ENCODE measurements around the gene SYNJ2. TPM values are rescaled to one million over a fixed set of nuclear protein-coding genes. Genes with fewer than 3 reads are reported as not detected.

SYNJ2 gene
- total and polyA plus RNA-seq, 2 experiments from 2014 or later, result 20.5 to 28.6 TPM

GRCh38 chr6:158113802-158114201 lies 132.1 kb downstream of the SYNJ2 start:
- Histone ChIP-seq H3K4me1 (ENCODE audit: insufficient read depth) (no peaks in the 10 kb centered on the region), H3K79me2 (ENCODE audit: insufficient read depth) (no peaks in the 10 kb centered on the region), H4K20me1 (ENCODE audit: insufficient read depth) (no peaks in the 10 kb centered on the region), H3K4me3 (no peak overlapping the region), H3K9me3 (ENCODE audit: low read depth) (no peaks in the 10 kb centered on the region), H3K27me3 (replicated peaks; ENCODE audit: insufficient read depth) (no peaks in the 10 kb centered on the region), H3K4me2 (ENCODE audit: unreplicated experiment) (no peak overlapping the region), H3F3A (ENCODE audit: insufficient read depth) (peaks cover 39% of the 10 kb centered on the region), H3K36me3 (ENCODE audit: low read depth) (peaks cover 16% of the 10 kb centered on the region; the same call in 1 of the 2 replicates), H3K9me2 (ENCODE audit: insufficient read depth) (no peaks in the 10 kb centered on the region), H3K27ac (no peak overlapping the region), H2AFZ (no peak overlapping the region), H3K9ac (no peak overlapping the region)
- in situ Hi-C loops (cut with MboI), result no loop called here
- TF ChIP-seq EZH2 (IDR thresholded peaks at IDR 0.05; ENCODE audit: insufficient read depth, poor library complexity, severe bottlenecking) (no peak), EZH2phosphoT487 (IDR thresholded peaks at IDR 0.05; ENCODE audit: insufficient read depth, low read depth) (no peak)
- no peak for DNase-seq

GRCh38 chr6:158115102-158115501 lies 133.4 kb downstream of the SYNJ2 start:
- no peaks in the 10 kb centered on the region for H3K9me3 ChIP-seq (ENCODE audit: low read depth)
- in situ Hi-C loops (cut with MboI), result no loop called here

DNA sequence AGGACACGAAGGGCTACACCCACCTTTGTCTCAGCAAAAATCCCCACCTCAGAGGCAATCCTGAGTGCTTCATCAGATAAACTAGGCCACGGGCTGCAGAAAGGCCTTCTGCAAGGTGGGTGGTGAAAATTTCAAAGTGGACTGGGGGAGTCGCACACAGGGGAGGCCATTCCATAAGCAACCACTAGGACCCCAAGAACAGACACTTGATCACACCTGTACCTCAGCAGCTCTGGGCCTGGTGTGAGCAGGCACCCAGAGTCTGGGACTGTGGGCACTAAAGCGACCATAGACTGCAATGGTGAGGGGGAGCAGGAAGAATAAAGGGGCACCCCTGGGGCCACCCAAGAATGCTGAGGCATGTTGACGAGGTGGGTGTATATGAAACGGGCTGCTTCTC lies 133.8 kb downstream of the SYNJ2 start:
- no peak overlapping the region for H2AFZ ChIP-seq

More at GRCh38 chr6:158115102-158115501, 133.4 kb downstream of the SYNJ2 start:
- Histone ChIP-seq H3K4me3 (no peak overlapping the region), H3F3A (ENCODE audit: insufficient read depth) (peaks cover 36% of the 10 kb centered on the region), H3K79me2 (ENCODE audit: insufficient read depth) (no peaks in the 10 kb centered on the region), H4K20me1 (ENCODE audit: insufficient read depth) (no peaks in the 10 kb centered on the region), H3K4me1 (ENCODE audit: insufficient read depth) (no peaks in the 10 kb centered on the region), H3K4me2 (ENCODE audit: unreplicated experiment) (no peak overlapping the region), H3K9ac (no peak overlapping the region), H3K27ac (no peak overlapping the region), H3K36me3 (ENCODE audit: low read depth) (peaks cover 14% of the 10 kb centered on the region; the same call in 1 of the 2 replicates), H2AFZ (no peak overlapping the region), H3K9me2 (ENCODE audit: insufficient read depth) (no peaks in the 10 kb centered on the region), H3K27me3 (replicated peaks; ENCODE audit: insufficient read depth) (no peaks in the 10 kb centered on the region)
- 94 to 96% methylated on average over 4 of the region's 4 CpGs for WGBS, 2 experiments (ENCODE audit: low coverage in 1 of 2, low lambda C conversion rate in 2 of 2, missing lambda C conversion rate in 2 of 2)
- TF ChIP-seq EZH2phosphoT487 (IDR thresholded peaks at IDR 0.05; ENCODE audit: insufficient read depth, low read depth), result no peak
- no peak for TF ChIP-seq EZH2 (IDR thresholded peaks at IDR 0.05; ENCODE audit: insufficient read depth, poor library complexity, severe bottlenecking)
- DNase-seq, result no peak

GRCh38 chr6:158118886-158119285 lies 137.2 kb downstream of the SYNJ2 start:
- peaks cover 9% of the 10 kb centered on the region; the same call in 1 of the 2 replicates for H3F3A ChIP-seq (ENCODE audit: insufficient read depth)
- H3K4me3 ChIP-seq, result no peak overlapping the region
- H3K36me3 ChIP-seq (ENCODE audit: low read depth), result no peaks in the 10 kb centered on the region
- no peaks in the 10 kb centered on the region for H3K79me2 ChIP-seq (ENCODE audit: insufficient read depth)
- H2AFZ ChIP-seq, result no peak overlapping the region
- H3K9me2 ChIP-seq (ENCODE audit: insufficient read depth), result no peaks in the 10 kb centered on the region
- WGBS, 2 experiments (ENCODE audit: low coverage in 1 of 2, low lambda C conversion rate in 2 of 2, missing lambda C conversion rate in 2 of 2), result 92 to 94% methylated on average over 3 of the region's 3 CpGs
- H3K27me3 ChIP-seq (replicated peaks; ENCODE audit: insufficient read depth), result no peaks in the 10 kb centered on the region
- no peak for TF ChIP-seq EZH2 (IDR thresholded peaks at IDR 0.05; ENCODE audit: insufficient read depth, poor library complexity, severe bottlenecking)
- TF ChIP-seq EZH2phosphoT487 (IDR thresholded peaks at IDR 0.05; ENCODE audit: insufficient read depth, low read depth), result no peak
- H4K20me1 ChIP-seq (ENCODE audit: insufficient read depth), result no peaks in the 10 kb centered on the region
- DNase-seq, result no peak
- H3K27ac ChIP-seq, result no peak overlapping the region
- no peaks in the 10 kb centered on the region for H3K9me3 ChIP-seq (ENCODE audit: low read depth)
- no peaks in the 10 kb centered on the region for H3K4me1 ChIP-seq (ENCODE audit: insufficient read depth)
- in situ Hi-C loops (cut with MboI), result no loop called here
- no peak overlapping the region for H3K9ac ChIP-seq
- H3K4me2 ChIP-seq (ENCODE audit: unreplicated experiment), result no peak overlapping the region

More for the DNA sequence above, 133.8 kb downstream of the SYNJ2 start:
- no peak overlapping the region for H3K9ac ChIP-seq
- in situ Hi-C loops (cut with MboI), result no loop called here
- H3K79me2 ChIP-seq (ENCODE audit: insufficient read depth), result no peaks in the 10 kb centered on the region
- no peaks in the 10 kb centered on the region for H3K9me3 ChIP-seq (ENCODE audit: low read depth)
- peaks cover 32% of the 10 kb centered on the region for H3F3A ChIP-seq (ENCODE audit: insufficient read depth)
- no peak overlapping the region for H3K4me3 ChIP-seq
- 91 to 96% methylated on average over 6 of the region's 6 CpGs for WGBS, 2 experiments (ENCODE audit: low coverage in 1 of 2, low lambda C conversion rate in 2 of 2, missing lambda C conversion rate in 2 of 2)
- no peaks in the 10 kb centered on the region for H3K9me2 ChIP-seq (ENCODE audit: insufficient read depth)
- H3K36me3 ChIP-seq (ENCODE audit: low read depth), result peaks cover 12% of the 10 kb centered on the region; the same call in 1 of the 2 replicates
- TF ChIP-seq EZH2phosphoT487 (IDR thresholded peaks at IDR 0.05; ENCODE audit: insufficient read depth, low read depth) (no peak), EZH2 (IDR thresholded peaks at IDR 0.05; ENCODE audit: insufficient read depth, poor library complexity, severe bottlenecking) (no peak)
- H4K20me1 ChIP-seq (ENCODE audit: insufficient read depth), result no peaks in the 10 kb centered on the region
- no peak for DNase-seq
- H3K27me3 ChIP-seq (replicated peaks; ENCODE audit: insufficient read depth), result no peaks in the 10 kb centered on the region
- H3K4me2 ChIP-seq (ENCODE audit: unreplicated experiment), result no peak overlapping the region
- no peak overlapping the region for H3K27ac ChIP-seq
- no peaks in the 10 kb centered on the region for H3K4me1 ChIP-seq (ENCODE audit: insufficient read depth)

GRCh38 chr6:158121335-158121734 lies 139.7 kb downstream of the SYNJ2 start:
- H3F3A ChIP-seq (ENCODE audit: insufficient read depth), result peaks cover 6% of the 10 kb centered on the region; the same call in 1 of the 2 replicates
- H3K9me2 ChIP-seq (ENCODE audit: insufficient read depth), result no peaks in the 10 kb centered on the region
- no peaks in the 10 kb centered on the region for H4K20me1 ChIP-seq (ENCODE audit: insufficient read depth)
- no peak for DNase-seq
- H3K27me3 ChIP-seq (replicated peaks; ENCODE audit: insufficient read depth), result no peaks in the 10 kb centered on the region
- H3K9me3 ChIP-seq (ENCODE audit: low read depth), result no peaks in the 10 kb centered on the region
- H3K4me1 ChIP-seq (ENCODE audit: insufficient read depth), result no peaks in the 10 kb centered on the region
- H3K36me3 ChIP-seq (ENCODE audit: low read depth), result peaks cover 4% of the 10 kb centered on the region; the same call in 1 of the 2 replicates
- no peak overlapping the region for H3K4me2 ChIP-seq (ENCODE audit: unreplicated experiment)
- 55 to 59% methylated on average over 3 of the region's 3 CpGs for WGBS, 2 experiments (ENCODE audit: low coverage in 1 of 2, low lambda C conversion rate in 2 of 2, missing lambda C conversion rate in 2 of 2)
- no peak overlapping the region for H3K9ac ChIP-seq
- in situ Hi-C loops (cut with MboI), result no loop called here
- TF ChIP-seq EZH2 (IDR thresholded peaks at IDR 0.05; ENCODE audit: insufficient read depth, poor library complexity, severe bottlenecking) (no peak), EZH2phosphoT487 (IDR thresholded peaks at IDR 0.05; ENCODE audit: insufficient read depth, low read depth) (no peak)
- H3K4me3 ChIP-seq, result no peak overlapping the region
- H3K79me2 ChIP-seq (ENCODE audit: insufficient read depth), result no peaks in the 10 kb centered on the region
- H2AFZ ChIP-seq, result no peak overlapping the region
- H3K27ac ChIP-seq, result no peak overlapping the region
